Smooth muscle cell of the brain vasculature (primary cell): ENCODE data around the gene LTBP3.

Experiments
- DNase-seq: peaks from one replicate; pipeline ENCODE4 v3.0.0-alpha.2; 2012; ENCODE audit warnings: low read depth, low spot score

Gene LTBP3

DNA sequence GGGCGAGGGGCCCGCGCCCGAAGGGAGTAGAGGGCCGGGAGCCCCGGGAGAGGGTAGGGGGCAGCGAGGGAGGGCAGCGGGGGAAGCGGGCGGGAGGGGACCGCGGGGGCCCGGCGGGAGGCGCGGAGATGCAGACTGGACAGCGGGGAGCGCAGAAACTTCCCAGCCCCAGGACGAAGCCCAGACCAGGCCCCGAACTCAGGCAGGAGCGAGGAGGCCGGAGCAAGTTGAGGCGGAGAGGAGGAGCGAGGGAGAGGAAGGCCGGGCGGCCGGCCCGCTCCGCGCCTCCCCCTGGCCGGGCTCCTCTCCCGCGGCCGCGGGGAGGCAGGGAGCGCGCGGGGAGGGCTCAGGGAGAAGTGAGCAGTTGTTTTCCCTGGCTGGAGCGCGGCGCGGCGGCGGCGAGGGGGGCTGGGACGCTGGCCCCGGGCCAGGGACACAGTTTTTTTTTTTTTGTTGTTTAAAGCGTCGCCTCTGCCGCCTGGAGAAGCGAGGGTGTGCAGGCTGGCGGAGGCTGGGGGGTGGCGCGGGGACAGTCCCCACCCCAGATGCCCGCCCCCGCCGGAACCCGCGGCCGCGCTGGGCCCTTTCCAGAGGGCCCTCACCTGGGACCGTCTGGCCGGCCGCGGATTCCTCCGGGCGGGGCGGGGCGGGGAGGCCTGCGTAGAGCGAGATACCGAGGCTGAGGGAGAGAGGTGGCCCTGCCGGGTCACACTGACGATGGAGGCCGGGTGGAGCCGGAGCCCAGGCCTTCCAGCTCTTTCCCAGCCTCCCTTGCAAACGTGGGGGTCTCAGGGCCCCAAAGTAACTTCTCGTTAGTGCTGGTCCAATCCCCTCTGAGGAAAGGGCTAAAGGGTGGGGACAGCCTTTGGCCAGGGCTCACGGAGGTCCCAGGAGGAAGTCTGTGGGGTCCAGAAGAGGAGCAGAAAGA is at the start of gene LTBP3:
Gene LTBP3, minus strand, starts transcription at position 358 of the 928 bp plus-strand sequence. CDS start 400 bp downstream, outside the sequence.
- no peak for DNase-seq

DNA sequence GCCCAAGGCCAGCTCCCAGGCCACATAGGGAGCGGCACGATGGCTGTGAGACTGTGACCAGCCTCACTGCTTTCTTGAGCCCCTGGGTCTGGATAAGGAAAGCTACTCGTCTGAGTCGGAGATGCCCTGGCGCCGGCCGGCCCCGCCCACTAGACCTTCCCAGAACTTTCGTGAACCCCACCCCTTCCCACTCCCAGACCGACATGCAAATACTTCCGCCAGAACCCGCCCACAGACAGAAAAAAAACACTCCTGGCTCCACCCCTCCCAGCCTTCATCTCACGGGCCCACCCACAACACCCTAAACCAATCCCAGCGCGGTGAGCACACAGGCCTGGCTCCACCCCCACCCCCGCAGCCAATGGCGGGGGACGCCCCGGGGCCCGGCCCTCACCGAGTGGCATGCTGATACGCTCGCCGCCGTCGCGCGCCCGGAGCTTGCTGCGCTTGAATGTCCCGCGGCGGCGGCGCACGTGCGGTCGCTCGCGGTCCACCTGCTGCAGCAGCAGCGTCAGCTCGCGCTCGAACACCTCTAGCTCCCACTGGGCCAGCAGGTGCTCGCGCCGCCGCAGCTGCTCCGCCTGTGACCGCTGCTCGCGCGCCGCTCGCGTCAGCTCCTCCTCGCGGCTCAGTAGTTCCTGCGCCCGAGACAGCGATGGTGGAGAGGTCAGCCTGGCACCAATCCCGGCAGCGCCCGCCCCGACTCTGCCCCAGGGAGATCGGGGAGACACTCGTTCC is 48.9 kb upstream of the LTBP3 start:
- DNase-seq: peak; percentile 67

- no peak for DNase-seq
Measured at GRCh38 chr11:65604258-65604657, 46.1 kb upstream of the LTBP3 start.

DNA sequence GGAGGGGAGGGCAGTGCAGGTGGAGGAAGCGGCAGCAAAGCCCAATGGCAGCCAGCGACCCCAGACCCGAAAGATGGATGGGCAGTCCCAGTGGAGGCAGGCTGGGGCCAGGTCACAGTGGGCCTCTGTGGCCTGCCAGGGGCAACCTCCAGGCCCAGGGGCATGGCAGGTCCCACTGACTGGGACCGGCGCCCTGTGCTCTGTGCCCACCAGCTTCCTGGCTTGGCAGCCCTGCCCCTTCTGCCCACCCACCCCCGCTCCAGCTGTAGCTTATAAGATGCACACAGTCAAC is 41.7 kb upstream of the LTBP3 start:
- DNase-seq: no peak

DNA sequence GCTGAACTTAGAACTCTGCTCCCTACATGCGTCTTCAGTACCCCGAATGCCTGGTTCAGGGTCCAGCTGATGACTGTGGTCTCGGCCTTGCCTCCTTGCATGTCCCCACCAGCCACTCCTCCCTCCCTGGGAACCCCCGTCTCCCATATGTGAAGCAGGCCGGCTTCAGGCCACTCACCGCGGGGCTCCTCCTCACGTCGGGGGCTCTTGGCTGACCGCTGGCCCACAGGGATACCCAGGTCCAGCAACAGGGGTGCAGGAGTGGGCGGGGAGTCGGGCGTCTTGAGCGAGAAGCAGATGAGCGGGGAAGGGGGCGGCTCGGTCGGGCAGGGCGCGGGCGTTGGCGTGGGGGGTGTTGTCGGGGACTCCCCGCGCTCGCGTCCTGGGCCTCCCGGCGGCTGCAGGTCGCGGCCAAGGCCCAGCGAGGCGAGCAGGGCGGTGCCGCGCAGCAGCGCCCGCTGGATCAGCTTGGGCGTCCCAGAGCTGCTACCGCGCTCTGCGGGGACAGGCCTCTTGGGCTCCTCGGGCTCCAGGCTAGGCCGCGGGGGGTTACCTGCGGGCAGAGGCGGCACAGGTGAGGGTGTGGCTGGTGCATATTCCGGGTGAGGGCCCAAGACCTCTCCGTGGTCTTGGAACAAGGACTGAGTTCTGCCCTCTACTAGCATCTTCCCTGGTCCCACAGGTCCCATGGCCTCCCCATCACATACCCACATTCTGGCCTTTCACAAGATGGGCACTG is 41.2 kb upstream of the LTBP3 start:
- DNase-seq: no peak

DNA sequence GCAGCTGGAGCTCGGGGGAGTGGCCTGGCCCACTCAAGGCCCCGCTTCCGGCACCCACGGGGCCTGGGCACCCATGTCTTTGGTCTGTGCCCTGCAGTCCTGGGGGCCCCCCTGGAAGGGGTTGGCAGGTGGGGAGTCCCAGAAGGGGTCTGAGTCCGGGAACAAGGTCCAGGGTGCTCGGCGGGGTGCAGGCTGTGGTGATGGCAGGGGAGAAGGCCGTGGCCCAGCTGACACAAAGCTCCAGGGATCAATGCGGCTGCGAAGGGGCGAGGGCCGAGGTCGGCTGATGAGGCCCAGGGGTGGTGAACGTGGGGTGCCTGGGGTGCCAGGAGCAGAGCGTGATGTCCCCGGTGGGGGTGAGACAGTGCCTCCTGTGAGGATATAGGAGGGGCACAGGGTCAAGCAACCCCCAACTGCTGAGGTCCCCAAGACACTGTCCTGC is 40.1 kb upstream of the LTBP3 start:
- no peak for DNase-seq

GRCh38 chr11:65596520-65596919 is 38.4 kb upstream of the LTBP3 start:
- no peak for DNase-seq

GRCh38 chr11:65595543-65596281 is 37.6 kb upstream of the LTBP3 start, which contains the start of gene KCNK7:
Gene KCNK7 (minus strand): TSS chr11:65595800. CDS start chr11:65595772, 28 bp downstream.
- DNase-seq: no peak

DNA sequence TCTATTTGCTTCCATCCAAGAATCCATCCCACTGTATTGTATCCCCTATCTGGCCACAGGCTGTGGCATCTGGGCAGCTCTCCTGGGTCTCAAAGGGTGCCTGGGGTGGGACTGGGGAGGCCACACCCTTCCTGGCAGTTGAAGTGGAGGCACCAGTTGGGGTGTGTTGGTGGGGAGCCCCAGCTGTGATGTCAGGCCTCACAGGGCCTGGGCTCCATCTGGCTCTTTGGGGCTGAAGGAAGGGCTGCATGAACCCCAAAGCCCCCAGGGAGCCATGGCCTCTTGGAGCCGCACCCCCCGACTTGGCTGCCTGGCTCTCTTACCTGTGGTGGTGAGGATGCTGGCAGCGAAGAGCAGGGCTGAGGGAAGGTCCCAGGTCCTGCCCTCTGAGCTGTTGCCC is 37.0 kb upstream of the LTBP3 start:
- DNase-seq: no peak

DNA sequence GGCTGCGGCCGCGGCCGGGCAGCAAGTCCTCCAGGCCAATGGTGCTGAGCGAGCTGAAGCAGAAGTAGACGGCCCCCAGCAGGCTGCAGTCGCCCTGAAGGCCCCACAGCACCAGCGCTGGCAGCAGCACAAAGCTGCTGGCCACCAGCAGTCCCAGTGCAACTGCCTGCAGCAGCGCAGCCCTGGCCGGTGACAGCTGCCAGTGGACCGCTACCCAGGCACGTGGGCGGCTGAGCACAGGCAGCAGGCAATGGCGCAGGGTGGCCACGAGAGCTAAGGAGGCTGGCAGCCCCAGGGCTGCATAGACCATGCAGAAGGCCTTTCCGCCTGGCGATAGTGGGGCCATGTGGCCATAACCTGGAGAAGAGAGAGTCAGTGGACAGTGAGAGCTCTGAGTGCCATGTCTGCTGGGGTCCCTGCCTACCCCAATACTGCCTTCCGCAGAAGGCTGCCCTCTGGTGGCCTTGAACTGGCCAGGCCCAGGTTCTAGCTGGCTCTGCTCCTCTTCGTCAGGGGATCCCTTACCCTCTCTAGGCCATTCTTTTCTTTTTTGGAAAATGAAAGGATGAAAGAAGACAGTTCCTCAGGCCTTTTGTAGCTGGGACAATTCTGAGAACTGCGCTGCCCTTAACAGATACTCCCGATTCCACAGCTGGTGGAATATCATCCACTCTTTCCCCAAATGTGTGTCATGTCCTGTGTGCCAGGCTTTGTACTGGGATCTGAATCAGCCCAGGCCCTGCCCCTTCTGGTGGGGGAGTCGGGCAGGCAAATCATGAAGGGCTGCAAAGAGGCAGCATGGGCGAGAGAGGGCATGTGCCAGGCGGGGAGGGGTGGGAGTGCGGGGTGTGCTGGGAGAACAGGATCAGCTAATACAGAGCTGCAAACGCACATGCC is 35.6 kb upstream of the LTBP3 start:
- DNase-seq: no peak

- no peak for DNase-seq
Measured at GRCh38 chr11:65592858-65593517, 34.8 kb upstream of the LTBP3 start.

DNA sequence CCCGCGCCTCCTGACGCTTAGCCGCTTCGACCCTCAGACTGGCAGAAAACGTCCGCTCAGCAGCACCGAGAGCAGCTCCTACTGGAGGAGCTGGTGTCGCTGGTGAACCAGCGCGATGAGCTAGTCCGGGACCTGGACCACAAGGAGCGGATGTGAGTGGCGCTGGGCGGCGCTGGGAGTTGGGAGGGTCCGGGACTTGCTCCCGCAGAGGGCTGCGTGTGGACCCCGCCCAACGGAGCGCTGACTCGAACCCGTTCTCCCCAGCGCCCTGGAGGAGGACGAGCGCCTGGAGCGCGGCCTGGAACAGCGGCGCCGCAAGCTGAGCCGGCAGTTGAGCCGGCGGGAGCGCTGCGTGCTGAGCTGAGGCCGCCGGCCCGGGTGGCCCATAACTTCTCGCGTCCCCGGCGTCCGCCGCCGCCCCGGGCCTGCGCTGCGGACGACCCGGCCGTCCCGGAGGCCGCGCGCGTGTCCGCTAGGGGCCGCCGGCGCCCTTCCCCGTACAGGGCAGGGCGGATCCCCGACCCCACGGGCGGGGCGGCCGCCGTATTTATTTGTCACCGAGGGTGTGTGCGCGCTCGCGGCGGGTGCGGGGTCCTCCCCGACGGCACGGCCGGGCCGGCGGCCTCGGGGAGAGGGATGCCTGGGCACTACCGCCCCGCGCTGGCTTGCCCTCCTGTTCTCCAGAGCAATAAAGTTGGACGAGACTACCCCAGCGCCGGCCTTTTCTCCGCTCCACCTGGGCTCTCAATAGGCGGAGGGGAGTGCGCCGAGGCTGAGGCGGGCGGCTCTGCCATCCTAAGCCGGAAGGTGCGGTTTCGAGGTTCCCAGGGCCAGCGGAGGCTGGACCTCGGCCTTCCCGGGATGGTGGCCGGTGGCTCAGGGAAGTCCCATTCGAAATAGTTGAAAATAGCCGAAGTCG is 34.0 kb upstream of the LTBP3 start:
- no peak for DNase-seq

DNA sequence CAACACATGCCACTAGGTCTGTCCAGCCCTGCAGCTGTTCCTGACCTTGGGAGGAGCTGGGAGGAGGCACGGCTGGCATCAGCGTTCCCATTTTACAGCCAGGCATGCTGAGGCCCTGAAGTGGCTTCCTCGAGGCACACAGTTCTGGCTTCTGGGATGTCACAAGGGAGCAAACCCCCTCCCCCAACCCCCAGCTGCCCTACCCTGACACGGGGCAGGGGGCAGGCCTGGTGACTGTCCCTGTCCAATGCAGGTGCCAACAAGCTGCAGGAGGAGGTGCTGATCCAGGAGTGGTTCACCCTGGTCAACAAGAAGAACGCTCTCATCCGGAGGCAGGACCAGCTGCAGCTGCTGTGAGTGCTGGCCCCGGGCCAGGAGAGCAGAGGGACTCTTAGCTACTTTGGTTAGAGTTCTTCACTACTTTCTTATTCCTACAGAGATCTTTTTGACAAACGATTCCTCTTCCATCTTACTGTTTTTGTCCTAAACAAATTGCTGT is 32.1 kb upstream of the LTBP3 start:
- DNase-seq: no peak

DNA sequence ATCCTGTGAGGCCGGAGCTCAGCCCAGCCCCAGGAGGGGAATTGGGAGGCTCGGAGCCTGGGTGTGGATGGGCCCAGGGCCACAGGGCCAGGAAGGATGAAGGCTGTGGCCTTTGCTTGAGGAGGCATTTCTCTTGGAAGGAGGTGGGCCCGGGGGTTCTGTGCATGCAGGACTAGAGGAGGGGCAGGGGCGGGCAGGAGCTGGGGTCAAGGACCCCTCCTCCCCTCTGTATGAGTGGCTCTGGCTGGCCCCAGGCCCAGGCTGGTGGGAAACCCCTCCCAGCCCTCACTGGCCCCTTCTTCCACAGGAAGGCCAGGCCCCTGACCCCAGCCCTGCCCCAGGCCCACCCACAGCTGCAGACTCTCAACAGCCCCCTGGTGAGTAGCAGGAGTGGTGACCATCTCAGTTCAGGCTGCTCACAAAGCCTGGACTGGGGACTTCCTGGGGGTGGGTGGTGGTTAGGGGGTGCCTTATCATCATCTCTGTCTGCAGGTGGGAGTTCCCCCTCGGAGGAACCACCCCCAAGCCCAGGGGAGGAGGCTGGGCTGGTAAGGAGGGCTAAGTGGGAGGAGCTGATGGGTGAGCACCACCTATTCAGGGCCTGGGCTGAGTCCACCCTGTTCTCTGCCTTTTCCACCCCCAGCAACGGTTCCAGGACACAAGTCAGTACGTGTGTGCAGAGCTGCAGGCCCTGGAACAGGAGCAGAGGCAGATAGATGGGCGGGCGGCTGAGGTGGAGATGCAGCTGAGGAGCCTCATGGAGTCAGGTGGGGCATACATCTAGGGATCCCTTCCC is 31.5 kb upstream of the LTBP3 start:
- no peak for DNase-seq

DNA sequence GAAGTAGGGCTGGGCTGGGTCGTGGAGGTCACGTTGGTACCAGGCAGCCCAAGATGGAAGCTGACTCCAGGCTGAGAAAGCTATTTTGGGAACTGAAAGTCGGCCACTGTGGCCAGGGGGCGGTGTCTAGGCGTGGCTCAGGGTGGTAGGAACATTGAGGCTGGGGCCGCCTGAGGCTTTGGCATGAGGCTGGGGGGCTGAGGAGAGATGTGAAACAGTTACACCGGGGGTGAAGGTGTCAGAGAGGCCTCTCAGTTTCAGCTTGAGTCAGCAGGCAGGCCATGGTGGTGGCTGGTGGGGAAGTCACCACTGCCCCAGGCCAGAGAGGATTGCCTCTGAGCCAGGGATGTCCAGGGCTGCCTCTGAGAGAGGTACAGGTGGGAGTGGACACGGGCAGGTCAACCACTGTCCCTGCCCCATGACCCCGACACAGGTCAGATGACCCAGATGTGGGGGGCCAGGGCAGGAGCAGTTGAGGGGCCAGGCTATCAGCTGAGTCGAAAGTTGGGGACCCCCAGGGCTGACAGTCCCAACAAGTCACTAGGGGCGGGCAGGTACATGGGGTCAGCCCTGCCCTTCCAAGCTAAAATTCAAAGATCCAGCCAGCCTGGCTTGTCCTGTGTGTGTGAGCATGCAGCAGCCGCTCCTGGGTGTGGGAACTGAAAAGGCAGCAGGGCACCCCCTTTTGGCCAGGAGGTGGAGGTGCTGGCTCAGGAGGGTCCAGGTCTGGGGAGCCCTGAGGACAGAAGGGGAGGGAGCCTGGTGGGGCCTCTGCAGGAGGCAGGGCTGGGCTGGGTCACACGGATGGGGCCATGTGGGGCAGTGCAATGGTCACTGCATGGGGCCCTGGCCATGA is 30.3 kb upstream of the LTBP3 start:
- no peak for DNase-seq

DNA sequence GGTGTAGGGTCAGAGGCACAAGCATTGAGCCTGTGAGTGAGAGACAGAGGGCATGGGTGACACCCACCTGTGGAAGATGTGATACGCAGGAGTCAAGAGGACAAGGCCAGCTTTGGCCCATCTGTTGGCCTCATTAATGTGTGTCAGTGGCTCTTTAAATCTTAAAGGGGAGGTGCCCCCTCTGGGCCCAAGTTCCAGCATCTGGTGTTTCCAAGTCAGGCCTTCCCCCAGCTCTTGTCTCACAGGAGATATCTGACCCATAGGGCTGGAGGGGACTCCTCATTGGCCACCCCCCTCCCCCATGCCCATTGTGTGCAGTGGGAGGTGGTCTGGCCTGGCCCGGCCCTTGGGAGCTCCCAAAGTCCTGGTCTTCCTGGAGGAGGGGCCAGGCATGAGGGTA is 28.5 kb upstream of the LTBP3 start:
- DNase-seq: no peak

GRCh38 chr11:65586247-65586630 is 28.1 kb upstream of the LTBP3 start:
- DNase-seq: no peak
